ENCODE measurements around the gene YTHDC1. TPM values are rescaled to one million over a fixed set of nuclear protein-coding genes. Genes with fewer than 3 reads are reported as not detected.
"Not testable (repeated sequence)": the region's sequence is repeated elsewhere in the genome, so short reads cannot be mapped to it uniquely, and the experiment has no call there.

The YTHDC1 gene
- total RNA-seq, 1 experiment from 2014 or later: 38.5 TPM

DNA sequence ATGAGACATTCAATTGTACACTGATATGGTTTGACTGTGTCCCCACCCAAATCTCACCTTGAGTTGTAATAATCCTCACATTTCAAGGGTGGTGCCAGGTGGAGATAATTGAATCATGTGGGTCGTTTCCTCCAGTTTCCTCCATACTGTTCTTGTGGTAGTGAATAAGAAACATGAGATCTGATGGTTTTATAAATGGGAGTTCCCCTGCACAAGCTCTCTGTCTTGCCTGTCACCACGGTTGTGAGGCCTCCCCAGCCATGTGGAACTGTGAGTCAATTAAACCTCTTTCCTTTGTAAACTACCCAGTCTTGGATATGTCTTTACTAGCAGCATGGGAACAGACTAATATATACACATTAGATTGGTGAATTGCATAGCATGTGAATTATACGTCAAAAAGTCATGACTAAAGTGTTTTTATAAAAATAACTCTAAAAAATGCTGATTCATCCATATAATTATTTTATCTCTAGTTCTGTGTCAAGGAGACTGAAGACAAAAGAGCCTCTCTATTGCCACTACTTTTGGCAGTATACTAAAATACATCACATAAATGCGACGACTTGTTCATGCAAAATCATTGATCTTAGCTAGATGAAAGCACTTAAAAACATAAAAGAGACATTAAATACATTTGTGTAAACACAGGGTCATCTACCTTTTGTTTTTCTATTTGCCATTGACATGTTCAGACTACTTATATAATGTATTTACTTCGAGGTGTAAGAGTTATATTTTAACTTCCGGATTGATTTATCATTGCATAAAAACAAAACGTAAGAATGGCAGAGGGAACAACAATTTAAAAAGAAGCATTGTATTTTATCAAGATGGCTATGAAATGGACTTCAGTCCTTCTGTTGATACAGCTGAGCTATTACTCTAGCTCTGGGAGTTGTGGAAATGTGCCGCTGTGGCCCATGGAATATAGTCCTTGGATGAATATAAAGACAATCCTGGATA, 50.1 kb downstream of the YTHDC1 start:
- DNase-seq (ENCODE audit: low read depth): no peak

DNA sequence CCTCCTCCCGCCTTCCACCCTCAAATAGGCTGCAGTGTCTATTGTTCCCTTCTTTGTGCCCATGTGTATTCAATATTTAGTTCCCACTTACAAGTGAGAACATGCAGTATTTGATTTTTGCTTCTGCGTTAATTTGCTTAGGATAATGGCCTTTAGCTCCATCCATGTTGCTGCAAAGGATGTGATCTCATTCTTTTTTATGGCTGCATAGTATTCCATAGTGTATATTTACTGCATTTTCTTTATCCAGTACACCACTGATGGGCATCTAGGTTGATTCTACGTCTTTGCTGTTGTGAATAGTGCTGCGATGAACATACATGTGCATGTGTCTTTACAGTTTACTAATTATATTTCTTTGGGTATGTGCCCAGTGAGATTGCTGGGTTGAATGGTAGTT, 52.8 kb downstream of the YTHDC1 start:
- no peak for DNase-seq (ENCODE audit: low read depth)

DNA sequence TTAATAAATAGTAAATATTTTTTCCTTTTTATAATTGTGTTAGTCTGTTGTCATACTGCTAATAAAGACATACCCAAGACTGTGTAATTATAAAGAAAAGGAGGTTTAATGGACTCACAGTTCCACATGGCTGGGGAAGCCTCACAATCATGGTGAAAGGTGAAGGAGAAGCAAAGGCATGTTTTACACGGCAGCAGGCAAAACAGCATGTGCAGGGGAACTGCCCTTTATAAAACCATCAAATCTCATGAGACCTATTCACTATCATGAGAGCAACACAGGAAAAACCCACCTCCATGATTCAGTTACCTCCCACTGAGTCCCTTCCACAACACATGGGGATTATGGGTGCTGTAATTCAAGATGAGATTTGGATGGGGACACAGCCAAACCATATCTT, 58.6 kb downstream of the YTHDC1 start:
- DNase-seq (ENCODE audit: low read depth): no peak

DNA sequence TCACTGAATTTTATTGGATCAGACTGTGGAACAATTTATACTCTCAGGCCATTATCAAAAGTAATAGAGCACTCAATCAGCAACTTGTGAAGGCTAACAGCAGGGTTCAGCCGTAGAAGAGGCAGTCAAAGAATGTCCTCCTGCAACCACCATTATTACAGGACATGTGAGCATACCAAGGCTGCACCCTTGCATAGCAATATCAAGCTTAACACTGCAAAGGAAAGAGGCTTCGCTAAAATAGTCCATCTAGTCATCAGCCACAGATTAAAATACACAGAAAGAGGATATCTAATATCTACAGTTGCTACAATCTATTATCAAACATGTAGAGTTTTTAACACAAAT, 61.5 kb downstream of the YTHDC1 start:
- no peak for DNase-seq (ENCODE audit: low read depth)

DNA sequence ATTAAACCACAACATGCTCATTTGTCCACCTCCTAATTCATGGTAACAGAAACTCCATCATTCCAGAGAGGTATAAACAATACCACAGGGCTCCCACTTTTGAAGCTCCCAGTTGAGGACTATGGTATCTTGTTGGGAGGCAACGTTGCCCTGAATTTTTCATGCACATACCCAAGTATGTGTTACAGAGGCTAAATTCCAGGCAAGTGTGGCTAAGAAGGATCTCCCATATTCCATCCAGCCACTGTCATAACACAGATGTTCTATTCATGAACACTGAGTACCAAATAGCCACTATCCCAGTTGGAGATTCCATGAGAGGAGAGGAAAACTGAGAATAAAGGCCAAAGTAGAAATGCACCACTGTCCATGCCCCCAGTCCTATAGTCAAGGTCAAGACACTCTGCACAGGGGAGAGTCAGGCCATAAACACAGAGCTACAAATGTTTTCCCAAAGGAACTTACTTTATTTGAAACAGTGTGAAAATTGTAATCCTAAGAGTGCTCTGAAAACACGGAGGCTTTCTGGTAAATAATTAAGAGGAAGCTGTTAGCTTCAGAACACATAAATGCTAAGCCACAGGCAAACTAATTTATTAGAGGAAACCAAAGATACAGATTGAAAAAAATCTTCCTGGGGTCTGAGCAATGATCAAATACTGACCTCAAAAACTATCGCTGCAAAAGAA, 62.0 kb downstream of the YTHDC1 start:
- DNase-seq (ENCODE audit: low read depth): no peak

DNA sequence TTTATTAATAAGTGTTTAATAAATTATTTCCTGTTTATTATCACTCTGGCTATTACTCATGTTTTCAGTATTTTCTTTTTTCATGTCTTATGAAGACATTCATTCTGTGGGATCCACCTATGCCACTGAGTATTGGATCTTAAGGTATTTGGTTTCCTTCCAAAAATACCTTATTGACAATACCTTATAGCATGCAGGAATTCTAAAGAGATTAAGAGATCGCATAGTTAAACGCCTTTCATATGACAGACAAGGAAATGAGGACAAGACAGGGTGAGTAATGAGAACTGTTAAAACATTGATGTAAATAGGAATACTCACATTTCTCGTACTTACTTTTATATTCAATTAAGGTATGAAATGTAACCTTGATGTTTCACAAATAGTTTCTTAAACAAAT, 66.2 kb downstream of the YTHDC1 start:
- DNase-seq (ENCODE audit: low read depth): no peak

DNA sequence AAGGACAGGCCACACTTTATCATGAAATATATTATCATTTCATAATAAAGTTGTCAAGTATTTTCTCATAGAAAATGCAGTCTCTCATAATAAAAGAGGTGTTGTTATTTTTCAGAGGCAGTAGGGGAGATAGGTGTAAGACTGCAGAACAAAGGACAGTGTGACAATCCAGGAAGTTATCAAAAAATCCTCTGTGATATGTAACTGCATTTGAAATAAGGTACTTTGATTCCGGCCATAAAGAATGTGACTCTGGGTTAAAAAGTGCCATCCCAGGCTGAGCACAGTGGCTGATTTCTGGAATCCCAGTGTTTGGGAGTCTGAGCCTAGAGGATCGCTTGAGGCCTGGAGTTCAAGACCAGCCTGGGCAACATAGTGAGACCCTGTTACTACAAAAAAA, 66.8 kb downstream of the YTHDC1 start:
- no peak for DNase-seq (ENCODE audit: low read depth)

DNA sequence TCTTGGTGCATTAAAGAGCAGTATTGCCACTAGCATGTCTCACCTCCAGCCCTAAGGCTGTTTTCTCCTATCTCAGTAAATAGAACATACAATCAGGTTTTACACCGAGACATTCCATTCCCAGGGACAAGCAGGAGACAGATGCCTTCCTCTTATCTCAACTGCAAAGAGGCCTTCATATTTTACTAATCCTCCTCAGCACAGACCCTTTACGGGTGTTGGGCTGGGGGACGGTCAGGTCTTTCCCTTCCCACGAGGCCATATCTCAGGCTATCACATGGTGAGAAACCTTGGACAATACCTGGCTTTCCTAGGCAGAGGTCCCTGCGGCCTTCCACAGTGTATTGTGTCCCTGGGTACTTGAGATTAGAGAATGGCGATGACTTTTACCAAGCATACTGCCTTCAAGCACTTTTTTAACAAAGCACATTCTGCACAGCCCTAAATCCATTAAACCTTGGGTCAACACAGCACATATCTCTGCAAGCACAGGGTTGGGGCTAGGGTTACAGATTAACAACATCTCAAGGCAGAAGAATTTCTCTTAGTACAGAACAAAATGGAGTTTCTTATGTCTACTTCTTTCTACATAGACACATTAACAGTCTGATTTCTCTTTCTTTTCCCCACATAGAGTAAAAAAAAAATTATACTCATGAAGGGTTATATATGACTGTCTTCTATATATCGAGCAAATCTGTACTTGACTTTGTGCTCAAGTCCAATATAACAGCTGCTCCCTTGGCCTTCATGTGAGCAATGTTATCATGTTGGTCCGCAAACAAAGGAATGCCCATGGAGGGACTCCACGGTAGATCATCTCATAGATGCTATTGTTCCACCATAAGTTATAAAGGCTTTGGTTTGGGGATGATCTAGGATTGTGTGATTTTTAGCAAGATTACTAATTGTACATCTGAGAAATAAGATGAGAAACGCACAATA, 67.8 kb downstream of the YTHDC1 start:
- not testable (repeated sequence) for DNase-seq (ENCODE audit: low read depth)

DNA sequence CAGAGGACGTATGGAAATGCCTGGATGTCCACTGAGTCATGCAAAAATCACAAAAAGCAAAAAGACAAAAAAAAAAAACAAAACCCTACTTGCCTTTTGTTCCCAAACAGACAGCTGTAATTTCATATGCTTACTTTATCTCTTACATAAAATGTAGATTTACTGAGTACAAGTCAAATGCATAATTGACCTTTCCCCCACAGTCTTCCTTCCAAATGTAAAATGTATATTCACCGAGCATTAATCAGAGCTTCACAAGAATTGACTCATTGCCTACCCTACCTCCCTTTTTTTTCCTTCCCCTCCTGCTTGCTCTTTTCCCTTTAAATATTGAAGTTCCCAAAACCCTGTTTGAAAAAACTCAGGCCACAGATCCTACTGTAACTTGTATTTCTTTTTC, 71.9 kb downstream of the YTHDC1 start:
- no peak for DNase-seq (ENCODE audit: low read depth)

DNA sequence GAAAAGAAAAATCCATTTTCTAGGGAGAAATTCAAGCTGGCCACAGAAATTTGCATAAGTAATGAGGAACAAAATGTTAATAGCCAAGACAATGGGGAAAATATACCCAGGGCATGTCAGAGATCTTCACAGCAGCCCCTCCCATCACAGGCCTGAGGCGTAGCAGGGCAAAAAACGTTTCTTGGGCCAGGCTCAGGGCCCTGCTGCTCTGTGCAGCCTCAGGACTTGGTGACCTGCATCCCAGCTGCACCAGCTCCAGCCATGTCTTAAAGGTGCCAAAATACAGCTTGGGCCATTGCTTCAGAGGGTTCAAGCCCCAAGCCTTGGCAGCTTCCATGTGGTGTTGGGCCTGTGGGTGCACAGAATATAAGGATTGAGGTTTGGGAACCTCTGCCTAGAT, 72.3 kb downstream of the YTHDC1 start:
- DNase-seq (ENCODE audit: low read depth): no peak

DNA sequence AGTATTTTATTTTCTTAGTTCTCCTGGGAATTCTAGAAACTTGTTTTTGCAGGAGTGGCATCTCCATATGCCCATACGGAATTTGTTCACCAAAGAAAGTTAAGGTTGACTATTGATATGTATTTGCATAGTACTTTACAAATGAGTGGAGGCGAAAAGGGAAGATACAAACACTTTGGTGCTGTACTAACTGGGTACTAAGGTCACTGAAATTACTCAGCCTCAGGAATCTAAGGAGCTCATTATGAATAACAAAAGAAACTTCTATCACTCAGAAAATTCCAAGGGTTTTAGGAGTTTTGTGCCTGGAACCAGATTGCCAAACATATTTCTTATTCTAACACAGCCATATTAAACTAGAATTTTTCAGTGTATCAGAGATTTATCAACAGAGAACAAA, 77.0 kb downstream of the YTHDC1 start:
- no peak for DNase-seq (ENCODE audit: low read depth)

DNA sequence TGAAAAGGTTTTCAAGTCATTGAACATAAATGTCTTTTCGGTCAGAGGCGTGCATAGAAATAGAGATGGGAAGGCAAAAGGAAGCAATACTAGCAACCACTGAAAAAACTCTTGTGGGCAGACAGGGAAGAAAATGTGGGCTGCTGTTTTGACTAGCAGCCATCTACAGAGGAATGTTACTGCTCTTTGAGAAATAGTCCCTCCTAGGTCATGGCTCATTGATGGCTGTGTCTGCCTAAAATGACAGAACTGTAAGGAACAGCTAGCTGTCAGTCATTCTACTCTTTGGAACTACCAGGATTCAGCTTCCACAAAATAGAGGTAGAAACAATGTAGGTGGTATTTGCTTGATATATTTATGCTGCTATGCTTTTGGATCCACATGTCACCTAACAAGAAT, 77.5 kb downstream of the YTHDC1 start:
- DNase-seq (ENCODE audit: low read depth): no peak

DNA sequence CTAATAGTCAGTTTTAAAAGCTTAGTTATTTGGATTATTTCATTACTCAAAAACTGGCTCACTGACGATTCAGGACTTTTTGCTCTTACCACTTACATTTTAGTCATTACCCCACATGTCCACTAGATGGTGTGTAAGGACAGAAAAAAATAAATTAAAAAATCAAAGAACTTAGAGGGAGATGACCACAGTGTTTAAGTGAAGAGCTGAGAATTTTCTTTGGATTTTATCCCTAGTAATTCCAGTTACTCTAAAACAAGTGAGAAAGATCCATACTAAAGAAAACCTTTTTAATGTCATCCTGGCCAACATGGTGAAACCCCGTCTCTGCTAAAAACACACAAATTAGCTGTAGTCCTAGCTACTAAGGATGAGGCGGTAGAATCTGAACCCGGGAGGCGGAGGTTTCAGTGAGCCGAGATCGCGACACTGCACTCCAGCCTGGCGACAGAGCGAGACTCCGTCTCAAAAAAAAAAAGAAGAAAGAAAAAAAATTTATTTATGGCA, 78.0 kb downstream of the YTHDC1 start:
- peak; percentile 57 for DNase-seq (ENCODE audit: low read depth)

DNA sequence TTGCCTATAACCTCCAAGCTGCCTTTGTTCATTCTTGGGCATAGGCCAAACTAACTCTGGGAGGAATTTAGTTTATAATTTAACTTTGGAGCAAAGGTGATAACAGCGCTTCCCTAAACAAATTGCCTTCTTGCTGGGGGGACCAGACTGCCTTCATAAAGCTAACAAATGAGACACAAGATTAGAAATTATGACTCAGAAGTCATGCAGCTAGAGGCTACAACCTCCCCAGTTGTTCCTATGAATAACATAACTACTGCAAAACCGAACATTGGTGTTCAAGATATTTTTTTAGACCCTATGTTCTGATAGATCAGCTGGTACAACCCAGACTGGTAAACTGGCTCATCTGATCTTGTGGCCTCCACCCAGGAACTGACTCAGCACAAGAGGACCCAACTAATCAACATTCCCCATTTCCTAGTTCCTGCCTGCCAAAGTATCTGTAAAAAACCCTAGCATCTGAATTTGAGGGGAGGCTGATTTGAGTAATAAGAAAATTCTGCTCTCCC, 82.4 kb downstream of the YTHDC1 start:
- DNase-seq (ENCODE audit: low read depth): peak; percentile 48

DNA sequence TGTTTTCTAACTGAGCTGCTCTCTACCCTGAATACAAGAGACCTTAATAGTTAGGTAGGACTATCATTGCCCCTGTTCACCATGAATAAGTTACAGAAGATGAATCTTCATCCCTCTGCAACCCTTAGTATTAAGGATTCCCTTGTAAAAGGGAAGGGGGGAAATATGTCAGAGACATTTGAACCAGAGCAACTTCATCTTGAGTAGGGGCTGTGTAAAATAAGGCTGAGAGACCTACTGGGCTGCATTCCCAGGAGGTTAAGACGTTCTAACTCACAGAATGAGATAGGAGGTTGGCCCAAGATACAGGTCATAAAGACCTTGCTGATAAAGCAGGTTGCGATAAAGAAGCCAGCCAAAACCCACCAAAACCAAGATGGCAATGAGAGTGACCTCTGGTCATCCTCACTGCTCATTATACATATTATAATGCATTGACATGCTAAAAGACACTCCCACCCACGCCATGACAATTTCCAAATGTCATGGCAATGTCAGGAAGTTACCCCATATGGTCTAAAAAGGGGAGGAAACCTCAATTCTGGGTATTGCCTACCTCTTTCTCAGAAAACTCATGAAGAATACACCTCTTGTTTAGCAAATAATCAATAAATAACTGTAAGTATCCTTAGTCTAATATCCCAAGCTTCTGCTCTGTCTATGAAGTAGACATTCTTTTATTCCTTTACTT, 84.9 kb downstream of the YTHDC1 start:
- DNase-seq (ENCODE audit: low read depth): no peak

Small RNA genes lying within 50 kb of the gene (small RNA-seq; reads per million reads assigned to genes)
- gene MT2P1: not detected

Other genes starting within 250 kb of the YTHDC1 start
- gene TMPRSS11F, start 220.2 kb downstream of the YTHDC1 start, total RNA-seq (2014; rRNA removed; shearing (Covaris generic)): not detected in 2 replicates
- gene TMPRSS11B, start 104.4 kb downstream of the YTHDC1 start, total RNA-seq (2014; rRNA removed; shearing (Covaris generic)): not detected in 2 replicates
- gene TMPRSS11E, start 97.4 kb upstream of the YTHDC1 start, total RNA-seq (2014; rRNA removed; shearing (Covaris generic)): 0.30 TPM in 1 of 2 replicates, not detected in the other
- not detected in 2 replicates for gene UGT2B17, start 226.2 kb upstream of the YTHDC1 start, total RNA-seq (2014; rRNA removed; shearing (Covaris generic))

All from HT1080 (cell line).